DMS79 (cell line): ENCODE results near the gene PRSS57.

Experiments
- DNase-seq: peaks from one replicate; lab custom pipeline; 2025; lab: John Stamatoyannopoulos, UW

Gene PRSS57

DNA sequence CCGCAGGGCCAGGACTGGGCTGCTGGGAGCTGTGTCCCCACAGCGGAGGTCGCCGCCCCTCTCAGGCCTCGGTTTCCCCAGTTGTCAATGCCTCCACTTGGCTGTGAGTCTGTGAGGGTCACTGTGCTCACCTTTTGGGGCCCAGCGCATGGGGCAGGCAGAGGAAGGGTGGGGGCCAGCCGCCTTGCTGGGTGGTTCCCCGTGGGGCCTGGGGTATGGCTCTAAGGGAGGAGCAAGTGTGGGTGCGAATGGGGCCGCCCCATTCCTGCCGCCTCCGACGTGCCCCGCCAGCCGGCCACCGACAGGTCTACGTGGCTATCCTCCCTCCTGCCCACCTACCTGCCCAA is 56.4 kb downstream of the PRSS57 start:
- no peak for DNase-seq
